Measurements from ENCODE around the gene CLOCK.

Gene CLOCK

DNA sequence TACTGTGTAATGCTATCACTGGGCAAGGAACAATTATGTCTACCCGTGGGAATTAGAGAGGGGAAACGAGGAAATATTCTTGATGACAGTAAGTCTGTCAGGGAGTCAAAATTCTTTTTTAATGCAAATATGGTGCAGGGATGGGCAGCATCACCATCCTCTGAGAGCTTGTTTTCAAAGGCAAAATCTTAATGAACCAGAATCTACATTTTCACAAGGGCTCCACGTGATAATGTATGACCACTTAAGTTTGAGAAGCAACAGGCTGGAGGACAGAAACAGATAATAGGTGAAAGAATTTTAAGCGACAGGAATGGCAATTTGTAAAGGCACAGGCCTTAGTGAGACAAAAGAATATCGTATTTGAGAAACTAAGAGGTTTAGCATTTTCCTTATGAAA lies 63.4 kb downstream of the CLOCK start:
- DNase-seq (ENCODE audit: low read depth, low spot score) = no peak

GRCh38 chr4:55475394-55476243 lies 71.1 kb downstream of the CLOCK start:
- no peak for DNase-seq (ENCODE audit: low read depth, low spot score)

GRCh38 chr4:55469979-55470378 lies 76.7 kb downstream of the CLOCK start:
- DNase-seq (ENCODE audit: low read depth, low spot score) = no peak

- no peak for DNase-seq (ENCODE audit: low read depth, low spot score)
Observed at GRCh38 chr4:55468724-55469123, 78.0 kb downstream of the CLOCK start.

GRCh38 chr4:55466001-55466400 lies 80.7 kb downstream of the CLOCK start:
- DNase-seq (ENCODE audit: low read depth, low spot score) = no peak

GRCh38 chr4:55458611-55459010 lies 88.1 kb downstream of the CLOCK start:
- DNase-seq (ENCODE audit: low read depth, low spot score) = no peak

DNA sequence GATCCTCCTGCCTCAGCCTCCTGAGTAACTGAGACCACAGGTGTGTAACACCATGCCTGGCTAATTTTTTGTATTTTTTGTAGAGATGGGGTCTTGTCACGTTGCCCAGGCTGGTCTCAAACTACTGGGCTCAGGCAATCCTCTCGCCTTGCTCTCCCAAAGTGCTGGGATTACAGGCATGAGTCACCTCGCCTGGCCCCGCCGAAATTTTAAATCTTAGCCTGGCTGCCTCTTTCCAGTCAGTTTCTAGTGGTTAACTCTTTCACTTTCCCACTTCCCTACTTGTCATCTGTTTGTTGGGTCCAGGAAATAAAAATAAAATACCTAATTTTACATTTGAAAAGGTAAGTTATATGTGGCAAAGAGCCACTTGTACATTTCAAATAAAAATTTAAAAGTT lies 88.5 kb downstream of the CLOCK start:
- DNase-seq (ENCODE audit: low read depth, low spot score) = no peak

DNA sequence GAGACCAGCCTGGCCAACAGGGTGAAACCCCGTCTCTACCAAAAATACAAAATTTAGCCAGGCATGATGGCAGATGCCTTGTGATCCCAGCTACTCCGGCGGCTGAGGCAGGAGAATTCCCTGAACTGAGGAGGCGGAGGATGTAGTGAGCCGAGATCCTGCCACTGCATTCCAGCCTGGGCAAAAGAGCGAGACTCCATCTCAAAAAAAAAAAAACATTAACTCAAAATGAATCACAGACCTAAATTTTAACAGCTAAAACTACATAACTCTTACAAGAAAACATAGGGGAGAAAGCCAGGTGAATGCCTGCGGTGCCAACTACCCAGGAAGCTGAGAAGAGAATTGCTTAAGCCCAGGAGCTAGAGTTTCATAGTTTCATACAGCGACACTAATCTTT lies 96.1 kb downstream of the CLOCK start:
- no peak for DNase-seq (ENCODE audit: low read depth, low spot score)

- no peak for DNase-seq (ENCODE audit: low read depth, low spot score)
Observed at GRCh38 chr4:55447831-55448230, 98.9 kb downstream of the CLOCK start.

- no peak for DNase-seq (ENCODE audit: low read depth, low spot score)
Observed at GRCh38 chr4:55447108-55447708, 99.5 kb downstream of the CLOCK start.

- DNase-seq (ENCODE audit: low read depth, low spot score) = no peak
Observed at GRCh38 chr4:55446578-55446922, 100.2 kb downstream of the CLOCK start.

DNA sequence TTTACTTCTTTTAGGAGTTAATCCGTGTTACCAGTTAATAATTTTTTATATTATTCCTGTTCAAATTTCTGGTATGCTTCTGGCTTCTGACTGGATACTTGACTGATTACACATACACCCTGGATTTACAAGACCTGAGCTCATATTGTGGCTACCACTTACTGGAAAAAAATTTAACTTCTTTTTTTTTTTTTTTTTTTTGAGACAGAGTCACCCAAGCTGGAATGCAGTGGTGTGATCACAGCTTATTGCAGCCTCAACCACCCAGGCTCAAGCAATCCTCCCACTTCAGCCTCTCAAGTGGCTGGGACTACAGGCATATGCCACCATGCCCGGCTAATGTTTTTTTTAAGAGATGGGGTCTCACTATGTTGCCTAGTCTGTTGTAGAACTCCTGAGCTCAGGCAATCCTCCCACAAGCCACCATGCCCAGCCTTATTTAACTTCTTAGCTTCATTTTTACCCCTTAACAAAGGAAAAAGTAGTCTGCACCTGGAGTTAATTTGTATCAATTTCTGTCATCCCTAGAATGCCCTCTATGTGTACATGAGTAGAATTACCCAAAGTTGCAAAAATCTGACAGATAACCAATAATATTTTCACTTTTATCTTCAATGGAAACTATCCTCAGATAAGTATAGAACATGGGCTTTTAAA lies 100.7 kb downstream of the CLOCK start:
- DNase-seq (ENCODE audit: low read depth, low spot score) = no peak

DNA sequence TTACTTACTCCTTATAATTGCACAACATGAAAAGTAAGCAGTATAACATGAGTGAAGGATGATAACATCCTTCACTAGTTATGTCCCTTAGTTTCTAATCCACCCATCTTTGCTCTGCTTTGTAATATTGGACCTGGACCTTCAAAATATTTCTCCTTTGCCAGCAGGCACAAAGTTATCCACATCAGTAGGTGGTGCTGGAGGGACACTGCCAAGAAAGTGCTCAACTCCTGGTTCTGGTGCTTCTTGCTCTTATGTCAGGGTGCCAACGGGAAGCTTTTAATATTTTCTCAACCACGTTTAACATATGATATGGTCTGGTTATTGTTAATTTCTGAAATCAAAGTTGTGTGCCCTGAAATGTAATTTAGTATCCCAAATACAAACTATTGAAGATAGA lies 101.9 kb downstream of the CLOCK start:
- DNase-seq (ENCODE audit: low read depth, low spot score) = no peak

- DNase-seq (ENCODE audit: low read depth, low spot score) = no peak
Observed at GRCh38 chr4:55442541-55442940, 104.2 kb downstream of the CLOCK start.

GRCh38 chr4:55440786-55441185 lies 105.9 kb downstream of the CLOCK start:
- DNase-seq (ENCODE audit: low read depth, low spot score) = no peak

DNA sequence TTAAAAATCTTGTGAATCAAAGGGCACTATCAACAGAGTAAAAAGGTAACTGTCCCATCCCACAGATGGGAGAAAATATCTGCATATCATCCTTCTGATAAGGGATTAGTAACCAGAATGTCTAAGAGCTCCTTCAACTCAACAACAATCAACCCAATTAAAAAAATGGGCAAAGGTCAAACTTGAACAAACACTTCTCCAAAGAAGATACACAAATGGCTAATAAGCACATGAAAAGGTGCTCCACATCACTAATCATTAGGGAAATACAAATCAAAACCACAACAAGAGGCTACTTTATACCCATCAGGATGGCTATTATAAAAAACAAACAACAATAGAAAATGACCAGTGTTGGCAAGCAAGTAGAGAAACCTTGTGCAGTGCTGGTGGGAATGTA lies 107.7 kb downstream of the CLOCK start:
- no peak for DNase-seq (ENCODE audit: low read depth, low spot score)

- no peak for DNase-seq (ENCODE audit: low read depth, low spot score)
Observed at GRCh38 chr4:55438314-55438713, 108.4 kb downstream of the CLOCK start.

DNA sequence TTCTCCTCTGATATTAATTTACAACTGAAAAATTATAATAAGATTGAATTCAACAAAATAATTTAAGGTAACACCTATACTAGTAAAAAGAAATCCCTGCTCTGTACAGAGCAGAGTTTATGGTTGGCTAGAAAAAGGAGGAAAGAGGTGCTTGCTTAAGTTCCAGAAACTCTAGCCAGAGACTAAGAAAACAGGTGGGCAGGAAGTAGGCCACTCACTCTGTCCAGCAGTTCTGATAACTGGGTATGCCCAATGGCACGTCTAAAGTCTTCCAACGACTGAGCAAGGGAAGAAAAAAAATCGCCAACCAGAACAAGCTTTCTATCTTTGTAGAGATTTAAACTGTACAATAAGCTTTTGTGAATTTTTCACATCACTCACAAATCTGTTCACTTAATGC lies 108.9 kb downstream of the CLOCK start:
- no peak for DNase-seq (ENCODE audit: low read depth, low spot score)

DNA sequence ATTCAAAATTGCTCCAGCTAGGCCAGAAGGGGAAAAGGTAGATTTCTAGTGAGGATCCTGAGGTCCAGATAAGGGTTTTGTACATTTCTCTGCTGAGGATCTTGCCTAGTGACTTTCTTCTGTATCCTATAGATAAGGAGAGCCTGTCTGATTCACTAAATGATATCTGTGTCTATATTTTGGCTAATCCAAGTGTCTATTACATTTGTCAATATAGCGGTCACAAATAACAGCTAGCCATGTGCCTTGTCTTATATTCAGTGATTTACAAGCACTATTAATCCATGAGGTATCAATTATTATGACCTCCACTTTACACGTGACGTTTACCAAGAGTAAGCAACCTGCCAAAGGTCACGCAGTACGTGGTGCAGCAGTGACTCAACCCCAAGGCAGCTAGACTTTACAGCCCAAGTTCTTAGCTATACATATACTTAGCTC lies 109.3 kb downstream of the CLOCK start:
- DNase-seq (ENCODE audit: low read depth, low spot score) = no peak

DNA sequence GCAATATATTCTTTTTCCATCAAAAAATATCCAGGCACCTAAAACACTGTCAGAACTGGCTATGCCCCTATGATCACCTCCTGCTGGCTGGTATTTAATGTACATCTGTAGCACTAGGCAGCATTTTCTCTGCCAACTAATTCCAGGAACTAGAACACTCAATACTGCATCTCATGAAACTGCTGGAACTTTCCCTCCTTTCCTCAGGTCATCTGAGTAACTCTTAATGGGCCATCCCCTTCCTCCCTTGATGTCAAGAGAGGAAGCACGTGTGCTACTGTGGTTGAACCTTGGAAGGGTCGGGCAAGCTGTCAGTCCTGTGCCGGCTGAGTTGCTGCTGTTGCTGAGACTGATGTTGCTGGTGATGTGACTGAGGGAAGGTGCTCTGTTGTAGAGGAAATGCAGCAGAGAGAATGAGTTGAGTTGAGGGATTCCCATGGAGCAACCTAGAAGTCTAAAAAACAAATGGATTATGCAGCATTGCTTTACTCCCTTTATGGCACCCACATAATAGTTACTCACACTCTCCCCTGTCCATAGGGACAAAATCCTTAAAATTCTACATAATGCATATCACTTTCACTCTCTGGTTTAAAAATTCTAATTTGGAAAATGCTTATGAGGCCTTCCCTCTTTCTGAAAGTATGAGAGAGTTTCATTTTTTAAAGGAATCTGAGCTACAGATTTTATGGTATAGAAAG lies 111.4 kb downstream of the CLOCK start:
- no peak for DNase-seq (ENCODE audit: low read depth, low spot score)

- no peak for DNase-seq (ENCODE audit: low read depth, low spot score)
Observed at GRCh38 chr4:55431710-55432336, 114.9 kb downstream of the CLOCK start.

- no peak for DNase-seq (ENCODE audit: low read depth, low spot score)
Observed at GRCh38 chr4:55424791-55425190, 121.9 kb downstream of the CLOCK start.
